Measurements from ENCODE around the gene JSRP1.

Gene JSRP1

GRCh38 chr19:2216361-2217225 is 39.6 kb downstream of the JSRP1 start:
- no peak for DNase-seq (ENCODE audit: low spot score)

GRCh38 chr19:2215281-2215751 is 40.9 kb downstream of the JSRP1 start:
- DNase-seq (ENCODE audit: low spot score): peak; percentile 80

- no peak for DNase-seq (ENCODE audit: low spot score)
Observed at GRCh38 chr19:2214251-2214650, 42.0 kb downstream of the JSRP1 start.

- DNase-seq (ENCODE audit: low spot score): no peak
Observed at GRCh38 chr19:2213799-2214198, 42.4 kb downstream of the JSRP1 start.

- no peak for DNase-seq (ENCODE audit: low spot score)
Observed at GRCh38 chr19:2212861-2213711, 43.1 kb downstream of the JSRP1 start.

- no peak for DNase-seq (ENCODE audit: low spot score)
Observed at GRCh38 chr19:2210987-2211740, 45.1 kb downstream of the JSRP1 start.

GRCh38 chr19:2210206-2210605 is 46.0 kb downstream of the JSRP1 start:
- DNase-seq (ENCODE audit: low spot score): no peak

GRCh38 chr19:2209408-2209807 is 46.8 kb downstream of the JSRP1 start:
- DNase-seq (ENCODE audit: low spot score): no peak

- no peak for DNase-seq (ENCODE audit: low spot score)
Observed at GRCh38 chr19:2208975-2209374, 47.2 kb downstream of the JSRP1 start.

GRCh38 chr19:2207991-2208860 is 48.0 kb downstream of the JSRP1 start:
- DNase-seq (ENCODE audit: low spot score): no peak

GRCh38 chr19:2207008-2207407 is 49.2 kb downstream of the JSRP1 start:
- DNase-seq (ENCODE audit: low spot score): no peak

- DNase-seq (ENCODE audit: low spot score): peak; percentile 50
Observed at GRCh38 chr19:2202366-2202765, 53.9 kb downstream of the JSRP1 start.

All from putamen (tissue), 1 donor.